GM18519 (cell line): ENCODE measurements around the gene SNTB2.
"Not testable (repeated sequence)": the region's sequence is repeated elsewhere in the genome, so short reads cannot be mapped to it uniquely, and the experiment has no call there.

Experiments used
- ATAC-seq: cut with Tn5 transposase; IDR thresholded peaks from one replicate; pipeline ENCODE4 v1.9.1; 2021; ENCODE audit warnings: mild to moderate bottlenecking, moderate library complexity; ENCODE audit not compliant: unreplicated experiment, low FRiP score

Gene SNTB2

GRCh38 chr16:69225121-69225520 lies 38.2 kb downstream of the SNTB2 start:
- ATAC-seq = no peak

- ATAC-seq = no peak
These were observed 46.2 kb downstream of the SNTB2 start for GRCh38 chr16:69233124-69233523.

DNA sequence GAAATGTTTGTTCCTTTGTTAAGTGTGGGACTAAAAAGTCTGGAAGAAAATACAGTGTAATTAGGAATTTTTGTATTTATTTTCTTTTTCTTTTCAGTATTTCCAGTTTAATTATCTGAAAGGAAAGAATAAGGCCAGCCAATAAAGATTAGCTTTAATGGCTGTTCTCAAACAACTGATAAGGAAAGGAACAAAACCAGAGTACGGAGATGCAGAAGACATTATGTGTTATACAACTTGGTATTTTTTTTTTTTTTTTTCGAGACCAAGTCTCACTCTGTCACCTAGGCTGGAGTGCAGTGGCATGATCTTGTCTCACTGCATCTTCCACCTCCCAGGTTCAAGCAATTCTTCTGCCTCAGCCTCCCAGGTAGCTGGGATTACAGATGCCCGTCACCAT lies 47.5 kb downstream of the SNTB2 start:
- no peak for ATAC-seq

DNA sequence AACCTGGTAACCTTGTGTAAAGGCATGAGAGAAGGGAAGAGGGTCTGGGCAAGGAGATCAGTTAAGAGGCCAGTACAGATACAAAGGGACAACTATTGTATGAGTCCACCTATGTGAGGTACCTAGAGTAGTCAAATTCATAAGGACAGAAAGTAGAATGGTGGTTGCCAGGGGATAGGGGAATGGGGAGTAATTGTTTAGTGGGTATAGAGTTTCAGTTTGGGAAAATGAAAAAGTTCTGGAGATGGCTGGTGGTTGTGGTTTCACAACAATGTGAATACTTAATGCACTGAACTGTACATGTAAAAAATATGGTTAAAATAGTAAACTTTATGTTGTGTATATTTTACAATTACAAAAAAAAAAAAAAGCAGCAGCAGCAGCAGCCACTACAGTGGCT lies 49.4 kb downstream of the SNTB2 start:
- ATAC-seq = no peak

GRCh38 chr16:69237296-69237695 lies 50.3 kb downstream of the SNTB2 start:
- ATAC-seq = no peak

DNA sequence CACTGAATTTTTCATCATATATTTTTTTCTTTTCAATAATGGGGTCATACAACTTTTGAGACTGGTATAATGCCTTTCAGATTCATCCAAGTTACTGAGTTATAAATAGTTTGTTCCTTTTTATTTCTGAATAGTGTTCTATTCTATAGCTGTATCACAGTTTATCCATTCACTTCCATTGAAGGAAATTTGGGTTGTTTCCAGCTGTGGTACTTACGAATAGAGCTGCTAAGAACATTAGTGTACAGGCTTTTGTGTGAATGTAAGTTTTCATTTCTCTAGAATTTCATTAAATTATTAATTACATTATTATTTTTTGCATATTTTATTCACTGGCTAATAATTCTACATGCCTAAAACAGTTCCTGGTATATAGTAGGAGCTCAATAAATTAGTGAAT lies 52.9 kb downstream of the SNTB2 start:
- no peak for ATAC-seq

GRCh38 chr16:69240331-69240730 lies 53.4 kb downstream of the SNTB2 start:
- no peak for ATAC-seq

GRCh38 chr16:69241926-69242325 lies 55.0 kb downstream of the SNTB2 start:
- ATAC-seq = no peak

DNA sequence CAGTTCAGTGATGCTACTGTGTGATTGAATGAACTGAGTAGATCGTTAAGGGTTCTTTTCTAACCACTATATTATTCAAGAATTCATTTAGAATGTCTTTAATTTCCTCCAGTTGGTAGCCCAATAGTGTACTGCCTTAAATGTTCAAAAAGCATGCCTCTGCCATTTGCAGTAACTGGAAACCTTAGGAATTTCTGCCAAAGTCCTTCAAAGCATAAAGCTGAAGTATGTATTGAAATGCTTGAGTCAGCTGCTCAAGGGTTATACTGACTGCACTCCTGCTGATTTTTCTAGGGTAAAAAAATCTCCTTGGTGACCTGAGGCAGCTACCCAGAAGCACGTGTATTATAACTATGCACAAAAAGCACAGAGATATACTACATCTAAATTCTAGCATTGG lies 56.5 kb downstream of the SNTB2 start:
- no peak for ATAC-seq

DNA sequence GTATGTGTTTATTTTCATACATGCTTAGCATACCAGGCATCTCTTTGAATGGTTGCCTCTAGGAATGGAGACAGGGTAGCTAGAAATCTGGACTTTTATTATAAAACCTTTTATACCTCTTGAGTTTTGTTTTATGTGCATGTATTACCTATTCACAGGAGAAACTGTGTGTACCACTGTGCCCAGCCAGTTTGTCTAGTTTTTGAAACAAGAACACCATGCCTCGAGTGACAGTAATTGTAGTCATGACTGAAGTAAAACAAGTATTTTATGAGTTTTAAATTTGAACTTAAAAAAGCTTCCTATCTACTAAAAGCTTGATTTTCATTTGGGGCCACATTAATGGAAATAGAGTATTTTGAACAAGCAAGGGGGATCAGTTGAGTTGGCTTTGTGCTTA lies 57.4 kb downstream of the SNTB2 start:
- no peak for ATAC-seq

DNA sequence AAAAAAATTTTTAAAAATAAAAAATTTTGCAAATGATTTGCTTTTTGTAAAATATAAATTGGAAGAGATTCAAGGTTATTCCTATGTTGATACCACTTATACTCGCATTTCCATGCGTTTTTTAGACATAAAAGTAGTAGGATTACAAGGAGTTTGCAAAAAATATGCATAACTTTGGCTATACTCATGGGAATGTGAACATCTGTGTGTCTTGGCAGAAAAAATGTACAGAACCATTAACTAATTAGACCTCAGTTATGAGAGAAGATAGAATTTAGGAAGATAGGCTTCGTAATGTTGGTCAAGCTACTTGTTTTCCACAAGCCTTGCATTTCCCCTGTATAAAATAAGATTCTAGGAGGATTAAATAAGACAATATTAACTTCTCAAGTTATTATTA lies 63.1 kb downstream of the SNTB2 start:
- ATAC-seq = no peak

- ATAC-seq = no peak
These were observed 66.9 kb downstream of the SNTB2 start for GRCh38 chr16:69253870-69254341.

- ATAC-seq = not testable (repeated sequence)
These were observed 72.4 kb downstream of the SNTB2 start for GRCh38 chr16:69259428-69259764.

- no peak for ATAC-seq
These were observed 73.1 kb downstream of the SNTB2 start for GRCh38 chr16:69260019-69260418.

- ATAC-seq = no peak
These were observed 73.5 kb downstream of the SNTB2 start for GRCh38 chr16:69260506-69260905.

- ATAC-seq = no peak
These were observed 79.5 kb downstream of the SNTB2 start for GRCh38 chr16:69266334-69267063.

DNA sequence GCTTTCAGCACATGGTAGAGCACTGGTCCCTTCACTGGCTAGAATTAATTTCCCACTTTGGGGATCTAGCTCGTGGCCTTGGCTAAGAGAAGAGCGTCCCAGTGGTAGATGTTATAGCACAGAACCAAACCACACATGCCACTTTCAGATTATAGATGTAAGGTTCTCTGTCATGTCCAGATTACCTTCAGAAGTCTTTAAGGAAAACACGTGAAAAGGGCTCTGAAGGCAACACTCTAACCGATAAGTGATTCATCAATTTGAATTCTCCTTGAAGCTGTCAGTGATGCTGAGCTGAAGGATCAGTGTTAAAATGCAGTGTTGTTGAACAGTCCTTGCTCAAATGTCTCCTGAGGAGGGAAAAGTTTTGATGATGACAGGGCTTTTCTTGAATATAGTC lies 80.7 kb downstream of the SNTB2 start:
- ATAC-seq = no peak

- no peak for ATAC-seq
These were observed 83.4 kb downstream of the SNTB2 start for GRCh38 chr16:69270395-69270794.

- ATAC-seq = no peak
These were observed 83.9 kb downstream of the SNTB2 start for GRCh38 chr16:69270831-69271230.

GRCh38 chr16:69273009-69273408 lies 86.0 kb downstream of the SNTB2 start:
- no peak for ATAC-seq

- no peak for ATAC-seq
These were observed 87.8 kb downstream of the SNTB2 start for GRCh38 chr16:69274699-69275235.
